ENCODE data around the gene CDC20.

GRCh38 chr1:43388613-43389012 is 29.8 kb downstream of the CDC20 start:
- TF ChIP-seq CTCF (IDR thresholded peaks at IDR 0.05), result no peak
- no peak for TF ChIP-seq POLR2A (IDR thresholded peaks at IDR 0.05)
